Measurements from ENCODE around the gene ULK4.
"Not testable (repeated sequence)": the region's sequence is repeated elsewhere in the genome, so short reads cannot be mapped to it uniquely, and the experiment has no call there.

Gene ULK4

GRCh38 chr3:41660510-41660909 lies 301.4 kb downstream of the ULK4 start:
- TF ChIP-seq CTCF (IDR thresholded peaks at IDR 0.05; ENCODE audit: borderline replicate concordance, insufficient read depth, low read depth, low read length): no peak
- no peak overlapping the region for H3K4me3 ChIP-seq (ENCODE audit: low read depth, low read length)

GRCh38 chr3:41653571-41654239 lies 308.2 kb downstream of the ULK4 start:
- no peak overlapping the region for H3K4me3 ChIP-seq (ENCODE audit: low read depth, low read length)
- no peak for TF ChIP-seq CTCF (IDR thresholded peaks at IDR 0.05; ENCODE audit: borderline replicate concordance, insufficient read depth, low read depth, low read length)

GRCh38 chr3:41652931-41653330 lies 309.0 kb downstream of the ULK4 start:
- TF ChIP-seq CTCF (IDR thresholded peaks at IDR 0.05; ENCODE audit: borderline replicate concordance, insufficient read depth, low read depth, low read length): no peak

GRCh38 chr3:41652506-41652905 lies 309.4 kb downstream of the ULK4 start:
- no peak overlapping the region for H3K4me3 ChIP-seq (ENCODE audit: low read depth, low read length)
- TF ChIP-seq CTCF (IDR thresholded peaks at IDR 0.05; ENCODE audit: borderline replicate concordance, insufficient read depth, low read depth, low read length): no peak

More at GRCh38 chr3:41652931-41653330, 309.0 kb downstream of the ULK4 start:
- no peak overlapping the region for H3K4me3 ChIP-seq (ENCODE audit: low read depth, low read length)

GRCh38 chr3:41651718-41652117 lies 310.2 kb downstream of the ULK4 start:
- no peak for TF ChIP-seq CTCF (IDR thresholded peaks at IDR 0.05; ENCODE audit: borderline replicate concordance, insufficient read depth, low read depth, low read length)

GRCh38 chr3:41650406-41650805 lies 311.5 kb downstream of the ULK4 start:
- TF ChIP-seq CTCF (IDR thresholded peaks at IDR 0.05; ENCODE audit: borderline replicate concordance, insufficient read depth, low read depth, low read length): no peak
- no peak overlapping the region for H3K4me3 ChIP-seq (ENCODE audit: low read depth, low read length)

More at GRCh38 chr3:41651718-41652117, 310.2 kb downstream of the ULK4 start:
- no peak overlapping the region for H3K4me3 ChIP-seq (ENCODE audit: low read depth, low read length)

- no peak for TF ChIP-seq CTCF (IDR thresholded peaks at IDR 0.05; ENCODE audit: borderline replicate concordance, insufficient read depth, low read depth, low read length)
- no peak overlapping the region for H3K4me3 ChIP-seq (ENCODE audit: low read depth, low read length)
These were observed 312.7 kb downstream of the ULK4 start for GRCh38 chr3:41649129-41649739.

GRCh38 chr3:41647730-41648129 lies 314.2 kb downstream of the ULK4 start:
- H3K4me3 ChIP-seq (ENCODE audit: low read depth, low read length): not testable (repeated sequence)
